Astrocyte (in vitro differentiated cells and primary cell): ENCODE results near the gene TOGARAM2. TPM values are rescaled to one million over a fixed set of nuclear protein-coding genes. Genes with fewer than 3 reads are reported as not detected.

ENCODE experiments used
- DNase-seq: peaks from one replicate; pipeline ENCODE4 v3.0.0-alpha.2; 2010; ENCODE audit warnings: low read depth
- FAIRE-seq: peaks from 2 replicates; lab custom pipeline; 2011; peaks lifted over from hg19 to GRCh38; lab: Jason Lieb, UNC
- H2AFZ ChIP-seq: 2 replicates; pipeline ENCODE4 v1.6.0; 2012; ENCODE audit warnings: low read depth, low read length, inconsistent platforms
- H3K27ac ChIP-seq: 2 replicates; pipeline ENCODE4 v1.5.1; 2011; ENCODE audit warnings: low read depth, low read length, inconsistent platforms
- H3K27me3 ChIP-seq: 2 replicates; pipeline ENCODE4 v1.6.0; 2011; ENCODE audit warnings: low read length, inconsistent platforms; ENCODE audit not compliant: insufficient read depth
- H3K36me3 ChIP-seq: 2 replicates; pipeline ENCODE4 v1.5.1; 2011; ENCODE audit warnings: low read length, inconsistent platforms; ENCODE audit not compliant: insufficient read depth
- H3K4me1 ChIP-seq: 2 replicates; pipeline ENCODE4 v1.5.1; 2011; ENCODE audit warnings: low read length, inconsistent platforms; ENCODE audit not compliant: insufficient read depth
- H3K4me2 ChIP-seq: 2 replicates; pipeline ENCODE4 v1.6.0; 2012; ENCODE audit warnings: low read length, inconsistent platforms
- H3K4me3 ChIP-seq: 2 replicates; pipeline ENCODE4 v1.5.1; 2011; ENCODE audit warnings: low read depth, mild to moderate bottlenecking, low read length, inconsistent platforms; ENCODE audit not compliant: insufficient read depth
- H3K79me2 ChIP-seq: 2 replicates; pipeline ENCODE4 v1.6.0; 2012; ENCODE audit warnings: mild to moderate bottlenecking, low read length, inconsistent platforms; ENCODE audit not compliant: insufficient read depth
- H3K9ac ChIP-seq: 2 replicates; pipeline ENCODE4 v1.6.0; 2012; ENCODE audit warnings: mild to moderate bottlenecking, low read length, inconsistent platforms
- H3K9me3 ChIP-seq: 2 replicates; pipeline ENCODE4 v1.5.1; 2012; ENCODE audit warnings: low read depth, mild to moderate bottlenecking, low read length, inconsistent platforms; ENCODE audit not compliant: insufficient read depth
- H4K20me1 ChIP-seq: 2 replicates; pipeline ENCODE4 v1.6.0; 2012; ENCODE audit warnings: low read length, inconsistent platforms; ENCODE audit not compliant: insufficient read depth
- H3K27ac Mint-ChIP-seq: one replicate; pipeline ENCODE4 v1.8.0; 2021; ENCODE audit warnings: mild to moderate bottlenecking, mixed read lengths; ENCODE audit not compliant: unreplicated experiment
- H3K27me3 Mint-ChIP-seq: one replicate; pipeline ENCODE4 v1.8.0; 2021; ENCODE audit warnings: low read depth, mixed read lengths; ENCODE audit not compliant: unreplicated experiment
- H3K36me3 Mint-ChIP-seq: one replicate; pipeline ENCODE4 v1.8.0; 2021; ENCODE audit warnings: low read depth, mixed read lengths; ENCODE audit not compliant: unreplicated experiment
- H3K4me1 Mint-ChIP-seq: one replicate; pipeline ENCODE4 v1.8.0; 2021; ENCODE audit warnings: low read depth, mixed read lengths; ENCODE audit not compliant: unreplicated experiment
- H3K4me3 Mint-ChIP-seq: one replicate; pipeline ENCODE4 v1.8.0; 2021; ENCODE audit warnings: mild to moderate bottlenecking, moderate library complexity, mixed read lengths; ENCODE audit not compliant: unreplicated experiment
- H3K9me3 Mint-ChIP-seq: one replicate; pipeline ENCODE4 v1.8.0; 2021; ENCODE audit warnings: mild to moderate bottlenecking, mixed read lengths; ENCODE audit not compliant: unreplicated experiment
- CTCF ChIP-seq: IDR thresholded peaks from 2 replicates; pipeline ENCODE4 v1.5.1; 2011; ENCODE audit warnings: low read depth, mild to moderate bottlenecking, inconsistent platforms, low read length, moderate library complexity; ENCODE audit not compliant: insufficient read depth
- EZH2 ChIP-seq: IDR thresholded peaks from 2 replicates; pipeline ENCODE4 v1.6.1; 2012; ENCODE audit warnings: mild to moderate bottlenecking, low read length, inconsistent platforms; ENCODE audit not compliant: insufficient read depth
- total RNA-seq: library from RNA; stranded (reverse); gene quantifications from 2 replicates; pipeline ENCODE4 v1.2.1, GENCODE V29; 2021

The TOGARAM2 gene
- total RNA-seq, 1 donor from 2014 or later, result 0.73 TPM

GRCh38 chr2:29063056-29063455 lies 82.0 kb downstream of the TOGARAM2 start:
- Mint-ChIP-seq H3K27me3 (peaks cover 16% of the 10 kb centered on the region), H3K27ac (no peak overlapping the region), H3K4me1 (peaks cover 6% of the 10 kb centered on the region), H3K36me3 (no peaks in the 10 kb centered on the region), H3K9me3 (no peaks in the 10 kb centered on the region), H3K4me3 (no peak overlapping the region)
- Histone ChIP-seq H3K4me1 (peaks cover 12% of the 10 kb centered on the region), H2AFZ (no peak overlapping the region), H3K9ac (no peak overlapping the region), H3K27ac (no peak overlapping the region), H3K27me3 (no peaks in the 10 kb centered on the region), H3K79me2 (no peaks in the 10 kb centered on the region), H3K4me2 (peak overlapping the region; percentile 68), H3K4me3 (no peak overlapping the region), H3K9me3 (no peaks in the 10 kb centered on the region), H4K20me1 (no peaks in the 10 kb centered on the region), H3K36me3 (no peaks in the 10 kb centered on the region)
- FAIRE-seq (no peak), DNase-seq (no peak)
- TF ChIP-seq EZH2, result no peak
- TF ChIP-seq CTCF, result no peak

- peaks cover 6% of the 10 kb centered on the region for H3K4me1 Mint-ChIP-seq
- Histone ChIP-seq H3K9ac (no peak overlapping the region), H3K4me2 (peak overlapping the region; percentile 68), H3K36me3 (no peaks in the 10 kb centered on the region), H3K27me3 (no peaks in the 10 kb centered on the region), H3K79me2 (no peaks in the 10 kb centered on the region), H4K20me1 (no peaks in the 10 kb centered on the region), H3K9me3 (no peaks in the 10 kb centered on the region), H2AFZ (peak overlapping the region; percentile 62), H3K27ac (no peak overlapping the region), H3K4me1 (peaks cover 12% of the 10 kb centered on the region), H3K4me3 (no peak overlapping the region)
- no peak overlapping the region for H3K4me3 Mint-ChIP-seq
- no peak overlapping the region for H3K27ac Mint-ChIP-seq
- DNase-seq, result peak; percentile 75
- H3K9me3 Mint-ChIP-seq, result no peaks in the 10 kb centered on the region
- peaks cover 16% of the 10 kb centered on the region for H3K27me3 Mint-ChIP-seq
- no peaks in the 10 kb centered on the region for H3K36me3 Mint-ChIP-seq
- TF ChIP-seq CTCF, result no peak
- no peak for TF ChIP-seq EZH2
- FAIRE-seq, result no peak
Observed at GRCh38 chr2:29063646-29064345, 82.7 kb downstream of the TOGARAM2 start.

GRCh38 chr2:29064346-29064715 lies 83.2 kb downstream of the TOGARAM2 start:
- H3K4me1 ChIP-seq, result peaks cover 12% of the 10 kb centered on the region
- TF ChIP-seq EZH2 (no peak), CTCF (no peak)
- no peak for FAIRE-seq

More at GRCh38 chr2:29064346-29064715, 83.2 kb downstream of the TOGARAM2 start:
- no peaks in the 10 kb centered on the region for H3K79me2 ChIP-seq
- H3K36me3 ChIP-seq, result no peaks in the 10 kb centered on the region
- no peak for DNase-seq
- Mint-ChIP-seq H3K4me1 (peaks cover 6% of the 10 kb centered on the region), H3K36me3 (no peaks in the 10 kb centered on the region), H3K4me3 (no peak overlapping the region), H3K27ac (no peak overlapping the region), H3K27me3 (peaks cover 16% of the 10 kb centered on the region), H3K9me3 (no peaks in the 10 kb centered on the region)
- no peaks in the 10 kb centered on the region for H4K20me1 ChIP-seq
- H3K27ac ChIP-seq, result no peak overlapping the region
- H3K4me2 ChIP-seq, result peak overlapping the region; percentile 68
- no peak overlapping the region for H3K4me3 ChIP-seq
- H3K9me3 ChIP-seq, result no peaks in the 10 kb centered on the region
- H2AFZ ChIP-seq, result no peak overlapping the region
- no peak overlapping the region for H3K9ac ChIP-seq
- no peaks in the 10 kb centered on the region for H3K27me3 ChIP-seq
